Skeletal muscle cell (primary cell): ENCODE results near the gene DBNL.

Source experiments
- DNase-seq: peaks from one replicate; pipeline ENCODE4 v3.0.0-alpha.2; 2010; ENCODE audit warnings: low read depth
- H3K4me3 ChIP-seq: 2 replicates; pipeline ENCODE4 v1.5.1; 2011; ENCODE audit warnings: low read depth, mild to moderate bottlenecking, control low read depth, low read length, moderate library complexity

The DBNL gene

GRCh38 chr7:44072364-44073231, 28.1 kb downstream of the DBNL start:
- DNase-seq, result peak; percentile 62
- H3K4me3 ChIP-seq, result no peak overlapping the region

- no peak overlapping the region for H3K4me3 ChIP-seq
- no peak for DNase-seq
These were observed 29.3 kb downstream of the DBNL start for GRCh38 chr7:44073664-44074348.

GRCh38 chr7:44074349-44074695, 29.8 kb downstream of the DBNL start:
- no peak for DNase-seq
- H3K4me3 ChIP-seq, result no peak overlapping the region

- no peak for DNase-seq
These were observed 31.0 kb downstream of the DBNL start for GRCh38 chr7:44075296-44076075.

GRCh38 chr7:44076101-44076895, 31.8 kb downstream of the DBNL start:
- no peak for DNase-seq
- H3K4me3 ChIP-seq, result no peak overlapping the region

More at GRCh38 chr7:44075296-44076075, 31.0 kb downstream of the DBNL start:
- no peak overlapping the region for H3K4me3 ChIP-seq

GRCh38 chr7:44077061-44077460, 32.6 kb downstream of the DBNL start:
- DNase-seq, result no peak
- no peak overlapping the region for H3K4me3 ChIP-seq

- no peak for DNase-seq
- no peak overlapping the region for H3K4me3 ChIP-seq
These were observed 33.2 kb downstream of the DBNL start for GRCh38 chr7:44077681-44078091.

GRCh38 chr7:44078521-44078920, 34.0 kb downstream of the DBNL start:
- DNase-seq, result no peak
- no peak overlapping the region for H3K4me3 ChIP-seq

GRCh38 chr7:44079331-44080021, 35.0 kb downstream of the DBNL start:
- H3K4me3 ChIP-seq, result no peak overlapping the region
- DNase-seq, result no peak

- H3K4me3 ChIP-seq, result no peak overlapping the region
- DNase-seq, result no peak
These were observed 35.6 kb downstream of the DBNL start for GRCh38 chr7:44080118-44080517.

- no peak overlapping the region for H3K4me3 ChIP-seq
- DNase-seq, result no peak
These were observed 36.3 kb downstream of the DBNL start for GRCh38 chr7:44080686-44081265.

GRCh38 chr7:44081266-44081748, 36.8 kb downstream of the DBNL start:
- peak overlapping the region; percentile 85 for H3K4me3 ChIP-seq
- DNase-seq, result no peak

- peak; percentile 97 for DNase-seq
- peak overlapping the region; percentile 85 for H3K4me3 ChIP-seq
These were observed 38.2 kb downstream of the DBNL start for GRCh38 chr7:44082541-44083207.

- DNase-seq, result no peak
- H3K4me3 ChIP-seq, result no peak overlapping the region
These were observed 39.3 kb downstream of the DBNL start for GRCh38 chr7:44083796-44084195.

GRCh38 chr7:44084701-44085100, 40.2 kb downstream of the DBNL start:
- no peak overlapping the region for H3K4me3 ChIP-seq
- no peak for DNase-seq

- no peak for DNase-seq
These were observed 41.0 kb downstream of the DBNL start for GRCh38 chr7:44085546-44085945.

GRCh38 chr7:44086627-44087026, 42.1 kb downstream of the DBNL start:
- DNase-seq, result no peak
- H3K4me3 ChIP-seq, result no peak overlapping the region

More at GRCh38 chr7:44085546-44085945, 41.0 kb downstream of the DBNL start:
- H3K4me3 ChIP-seq, result no peak overlapping the region
